ENCODE results near the gene PHYHD1.

DNA sequence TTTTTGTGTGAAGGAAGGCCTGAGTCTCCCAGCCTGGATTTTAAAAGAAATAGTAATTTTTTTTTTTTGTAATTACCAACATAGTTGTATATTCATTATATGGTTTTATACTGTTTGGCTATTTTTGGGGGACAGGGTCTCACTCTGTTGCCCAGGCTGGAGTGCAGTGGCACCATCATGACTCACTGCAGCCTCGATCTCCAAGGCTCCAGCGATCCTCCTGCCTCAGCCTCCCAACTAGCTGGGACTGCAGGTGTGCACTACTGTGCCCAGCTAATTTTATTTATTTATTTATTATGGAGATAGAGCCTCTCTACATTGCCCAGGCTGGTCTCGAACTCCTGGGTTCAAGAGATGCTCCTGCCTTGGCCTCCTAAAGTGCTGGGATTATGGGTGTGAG is 33.7 kb upstream of the PHYHD1 start:
- TF ChIP-seq EZH2 (IDR thresholded peaks at IDR 0.05; ENCODE audit: borderline replicate concordance, insufficient read depth, low read depth, low read length, poor library complexity, severe bottlenecking) = no peak
- TF ChIP-seq, protein P1, sequence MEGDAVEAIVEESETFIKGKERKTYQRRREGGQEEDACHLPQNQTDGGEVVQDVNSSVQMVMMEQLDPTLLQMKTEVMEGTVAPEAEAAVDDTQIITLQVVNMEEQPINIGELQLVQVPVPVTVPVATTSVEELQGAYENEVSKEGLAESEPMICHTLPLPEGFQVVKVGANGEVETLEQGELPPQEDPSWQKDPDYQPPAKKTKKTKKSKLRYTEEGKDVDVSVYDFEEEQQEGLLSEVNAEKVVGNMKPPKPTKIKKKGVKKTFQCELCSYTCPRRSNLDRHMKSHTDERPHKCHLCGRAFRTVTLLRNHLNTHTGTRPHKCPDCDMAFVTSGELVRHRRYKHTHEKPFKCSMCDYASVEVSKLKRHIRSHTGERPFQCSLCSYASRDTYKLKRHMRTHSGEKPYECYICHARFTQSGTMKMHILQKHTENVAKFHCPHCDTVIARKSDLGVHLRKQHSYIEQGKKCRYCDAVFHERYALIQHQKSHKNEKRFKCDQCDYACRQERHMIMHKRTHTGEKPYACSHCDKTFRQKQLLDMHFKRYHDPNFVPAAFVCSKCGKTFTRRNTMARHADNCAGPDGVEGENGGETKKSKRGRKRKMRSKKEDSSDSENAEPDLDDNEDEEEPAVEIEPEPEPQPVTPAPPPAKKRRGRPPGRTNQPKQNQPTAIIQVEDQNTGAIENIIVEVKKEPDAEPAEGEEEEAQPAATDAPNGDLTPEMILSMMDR (IDR thresholded peaks at IDR 0.05) = no peak

Data from B cell (primary cell).